Tibial nerve (tissue), 4 donors: ENCODE data around the gene PSMD14. TPM values are rescaled to one million over a fixed set of nuclear protein-coding genes. Genes with fewer than 3 reads are reported as not detected.

Experiments used
- DNase-seq, 2 donors: peaks; one replicate each; pipeline ENCODE4 v3.0.0-alpha.2; 2019; ENCODE audit warnings: low spot score in 2 of 2
- H3K27ac ChIP-seq, 4 donors: fragments of 200-600 bp; sonication (generic) in 3 of 4; one replicate each; pipeline ENCODE4 v1.5.1; 2017 to 2019; ENCODE audit warnings: mild to moderate bottlenecking in 1 of 4
- H3K27me3 ChIP-seq, 2 donors: fragments of 200-600 bp; sonication (generic) in 1 of 2; one replicate each; pipeline versions ENCODE4 v1.5.1 to v1.6.0; 2017 to 2019
- H3K36me3 ChIP-seq, 3 donors: fragments of 200-600 bp; sonication (generic); one replicate each; pipeline ENCODE4 v1.5.1; 2018 to 2019
- H3K4me1 ChIP-seq, 4 donors: fragments of 200-600 bp; sonication (generic) in 3 of 4; one replicate each; pipeline ENCODE4 v1.5.1; 2017 to 2019
- H3K4me3 ChIP-seq, 4 donors: fragments of 200-600 bp; sonication (generic) in 3 of 4; one replicate each; pipeline ENCODE4 v1.5.1; 2017 to 2019; ENCODE audit warnings: mild to moderate bottlenecking in 1 of 4, moderate library complexity in 1 of 4
- H3K9me3 ChIP-seq, 4 donors: fragments of 200-600 bp; sonication (generic) in 3 of 4; one replicate each; pipeline ENCODE4 v1.5.1; 2017 to 2019
- CTCF ChIP-seq, 5 experiments: fragments of 200-600 bp in 3 of 5; fragments of 450-650 bp in 2 of 5; sonication (generic) in 3 of 5; IDR thresholded peaks; one replicate each; pipeline ENCODE4 v1.5.1; 2016 to 2019; ENCODE audit warnings: antibody characterized with exemption in 5 of 5, mild to moderate bottlenecking in 3 of 5, moderate library complexity in 2 of 5
- EP300 ChIP-seq, 2 donors: sonication (generic); formaldehyde crosslinking; IDR thresholded peaks; one replicate each; pipeline ENCODE4 v1.6.1; 2017; ENCODE audit warnings: antibody characterized with exemption in 2 of 2, mild to moderate bottlenecking in 1 of 2
- POLR2A ChIP-seq, 2 donors: fragments of 450-650 bp; IDR thresholded peaks; one replicate each; pipeline ENCODE4 v1.6.1; 2017; ENCODE audit warnings: antibody characterized with exemption in 2 of 2, mild to moderate bottlenecking in 2 of 2, moderate library complexity in 2 of 2
- WGBS, 2 donors: methylation state at CpG; one replicate each; pipeline ENCODE4 v1.1.5; 2018; 5-methylcytosine and 5-hydroxymethylcytosine counted together
- total RNA-seq, 4 donors: library from RNA; depleted of rRNA; stranded (reverse); fragments of >200 nt; gene quantifications; one replicate each; pipeline ENCODE4 v1.1.0, GENCODE V29; 2016

PSMD14 gene
- total RNA-seq, 4 donors from 2014 or later, result 22.0 to 29.1 (median 26.4) TPM

GRCh38 chr2:161417438-161418274 is 109.4 kb downstream of the PSMD14 start:
- H3K4me3 ChIP-seq, result no peak overlapping the region
- H3K36me3 ChIP-seq, result no peaks in the 10 kb centered on the region
- no peak for DNase-seq
- H3K4me1 ChIP-seq, result peaks cover 0 to 55% (median 32%) of the 10 kb centered on the region in 4 donors
- 11 to 14% methylated on average over 21 of the region's 21 CpGs for WGBS, 2 donors
- H3K27me3 ChIP-seq, result peaks cover 5 to 90% of the 10 kb centered on the region in 2 donors
- TF ChIP-seq POLR2A (IDR thresholded peaks at IDR 0.05), result no peak
- no peak for TF ChIP-seq CTCF (IDR thresholded peaks at IDR 0.05)
- no peak for TF ChIP-seq EP300 (IDR thresholded peaks at IDR 0.05)
- H3K9me3 ChIP-seq, result no peaks in the 10 kb centered on the region
- H3K27ac ChIP-seq, result no peak overlapping the region

- peaks cover 5 to 97% of the 10 kb centered on the region in 2 donors for H3K27me3 ChIP-seq
- H3K4me3 ChIP-seq, result peak overlapping the region in 1 of 4 donors; percentile 18
- H3K27ac ChIP-seq, result no peak overlapping the region
- H3K36me3 ChIP-seq, result no peaks in the 10 kb centered on the region
- TF ChIP-seq CTCF (IDR thresholded peaks at IDR 0.05) (no peak), POLR2A (IDR thresholded peaks at IDR 0.05) (no peak), EP300 (IDR thresholded peaks at IDR 0.05) (no peak)
- no peak for DNase-seq
- H3K9me3 ChIP-seq, result no peaks in the 10 kb centered on the region
- H3K4me1 ChIP-seq, result peaks cover 0 to 57% (median 32%) of the 10 kb centered on the region in 4 donors
- 5 to 7% methylated on average over 15 of the region's 15 CpGs for WGBS, 2 donors
Observed at GRCh38 chr2:161418275-161418714, 110.1 kb downstream of the PSMD14 start.

- peaks cover 5 to 99% of the 10 kb centered on the region in 2 donors for H3K27me3 ChIP-seq
- H3K9me3 ChIP-seq, result no peaks in the 10 kb centered on the region
- peak overlapping the region in 1 of 4 donors; percentile 18 for H3K4me3 ChIP-seq
- no peak for DNase-seq
- TF ChIP-seq POLR2A (IDR thresholded peaks at IDR 0.05) (no peak), EP300 (IDR thresholded peaks at IDR 0.05) (no peak), CTCF (IDR thresholded peaks at IDR 0.05) (no peak)
- H3K27ac ChIP-seq, result no peak overlapping the region
- H3K36me3 ChIP-seq, result no peaks in the 10 kb centered on the region
- H3K4me1 ChIP-seq, result peaks cover 0 to 62% (median 32%) of the 10 kb centered on the region in 4 donors
- 10 to 19% methylated on average over 17 to 39 of the region's 49 CpGs for WGBS, 2 donors
Observed at GRCh38 chr2:161418715-161419637, 110.8 kb downstream of the PSMD14 start.

- H3K36me3 ChIP-seq, result no peaks in the 10 kb centered on the region
- WGBS, 2 donors, result 81 to 83% methylated on average over 3 of the region's 3 CpGs
- peaks cover 0 to 58% (median 28%) of the 10 kb centered on the region in 4 donors for H3K4me1 ChIP-seq
- H3K27me3 ChIP-seq, result peaks cover 6 to 99% of the 10 kb centered on the region in 2 donors
- TF ChIP-seq CTCF (IDR thresholded peaks at IDR 0.05) (no peak), POLR2A (IDR thresholded peaks at IDR 0.05) (no peak), EP300 (IDR thresholded peaks at IDR 0.05) (no peak)
- no peak for DNase-seq
- H3K4me3 ChIP-seq, result no peak overlapping the region
- H3K27ac ChIP-seq, result no peak overlapping the region
- no peaks in the 10 kb centered on the region for H3K9me3 ChIP-seq
Observed at GRCh38 chr2:161419638-161420190, 111.5 kb downstream of the PSMD14 start.
